Astrocyte (in vitro differentiated cells and primary cell): ENCODE results near the gene NELFA.

Source experiments
- EZH2 ChIP-seq: IDR thresholded peaks from 2 replicates; pipeline ENCODE4 v1.6.1; 2012; ENCODE audit warnings: mild to moderate bottlenecking, low read length, inconsistent platforms; ENCODE audit not compliant: insufficient read depth
- TF ChIP-seq, protein P1 (sequence below): IDR thresholded peaks from 2 replicates; pipeline ENCODE4 v1.5.1; 2011; ENCODE audit warnings: low read depth, mild to moderate bottlenecking, inconsistent platforms, low read length, moderate library complexity; ENCODE audit not compliant: insufficient read depth

DNA sequence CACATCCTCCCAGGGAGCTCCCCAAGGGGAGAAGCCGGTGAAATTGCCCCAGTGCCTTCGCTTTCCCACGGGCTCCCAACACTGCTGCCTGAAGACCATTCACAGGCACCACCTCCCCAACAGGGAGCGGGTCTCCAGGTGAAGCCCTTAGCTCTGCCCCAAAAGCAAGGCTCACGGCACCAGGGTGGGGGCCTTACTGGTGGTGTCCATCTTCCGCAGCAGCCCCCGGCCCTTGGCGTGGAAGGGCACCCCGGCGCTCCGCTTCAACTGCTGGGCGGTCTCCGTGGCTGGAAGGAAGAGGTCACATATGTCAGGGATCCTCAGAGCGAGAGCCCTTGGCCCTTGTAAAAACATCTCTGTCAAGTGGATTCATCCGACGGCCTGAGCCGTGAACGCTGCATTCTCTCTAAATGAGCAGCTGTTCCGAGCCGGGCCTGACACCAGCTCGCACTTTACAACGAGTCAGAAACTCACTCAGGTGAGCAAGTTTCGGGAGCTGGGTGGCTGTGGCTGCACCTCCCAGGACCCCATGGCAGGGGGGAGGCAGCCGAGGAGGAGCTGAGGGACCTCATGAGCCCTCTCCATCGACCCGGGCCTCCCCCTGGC is 20.9 kb downstream of the NELFA start:
- TF ChIP-seq, protein P1, sequence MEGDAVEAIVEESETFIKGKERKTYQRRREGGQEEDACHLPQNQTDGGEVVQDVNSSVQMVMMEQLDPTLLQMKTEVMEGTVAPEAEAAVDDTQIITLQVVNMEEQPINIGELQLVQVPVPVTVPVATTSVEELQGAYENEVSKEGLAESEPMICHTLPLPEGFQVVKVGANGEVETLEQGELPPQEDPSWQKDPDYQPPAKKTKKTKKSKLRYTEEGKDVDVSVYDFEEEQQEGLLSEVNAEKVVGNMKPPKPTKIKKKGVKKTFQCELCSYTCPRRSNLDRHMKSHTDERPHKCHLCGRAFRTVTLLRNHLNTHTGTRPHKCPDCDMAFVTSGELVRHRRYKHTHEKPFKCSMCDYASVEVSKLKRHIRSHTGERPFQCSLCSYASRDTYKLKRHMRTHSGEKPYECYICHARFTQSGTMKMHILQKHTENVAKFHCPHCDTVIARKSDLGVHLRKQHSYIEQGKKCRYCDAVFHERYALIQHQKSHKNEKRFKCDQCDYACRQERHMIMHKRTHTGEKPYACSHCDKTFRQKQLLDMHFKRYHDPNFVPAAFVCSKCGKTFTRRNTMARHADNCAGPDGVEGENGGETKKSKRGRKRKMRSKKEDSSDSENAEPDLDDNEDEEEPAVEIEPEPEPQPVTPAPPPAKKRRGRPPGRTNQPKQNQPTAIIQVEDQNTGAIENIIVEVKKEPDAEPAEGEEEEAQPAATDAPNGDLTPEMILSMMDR = no peak
- no peak for TF ChIP-seq EZH2
